COLO668 (cell line): ENCODE data around the gene COX4I2.

ENCODE experiments used
- DNase-seq: peaks from one replicate; lab custom pipeline; 2025; ENCODE audit not compliant: unreplicated experiment; lab: John Stamatoyannopoulos, UW

Gene COX4I2

GRCh38 chr20:31693402-31693801 lies 55.7 kb downstream of the COX4I2 start:
- DNase-seq, result no peak

GRCh38 chr20:31693987-31694661 lies 56.4 kb downstream of the COX4I2 start:
- peak; percentile 80 for DNase-seq
